Measurements from ENCODE around the gene P2RX4.

DNA sequence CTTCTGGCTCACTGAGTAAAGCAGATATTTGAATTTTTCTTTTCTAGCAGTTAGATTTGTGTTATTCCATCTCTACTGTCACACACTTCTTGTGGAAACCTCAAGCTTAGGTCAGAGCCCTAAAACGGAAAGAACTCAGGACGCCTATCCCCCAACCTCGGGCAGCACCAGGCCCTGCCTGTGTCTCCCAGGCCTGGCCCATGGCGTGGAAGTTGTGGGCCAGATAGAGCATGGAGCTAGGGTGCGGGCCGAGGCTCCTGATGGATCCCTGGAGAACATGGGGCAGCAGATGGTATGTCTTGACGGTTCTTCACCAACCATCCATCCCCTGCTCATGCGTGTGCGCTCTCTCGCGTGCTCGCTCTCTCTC is 20.6 kb downstream of the P2RX4 start:
- TF ChIP-seq POLR2A (IDR thresholded peaks at IDR 0.05): no peak
- TF ChIP-seq, protein P1, sequence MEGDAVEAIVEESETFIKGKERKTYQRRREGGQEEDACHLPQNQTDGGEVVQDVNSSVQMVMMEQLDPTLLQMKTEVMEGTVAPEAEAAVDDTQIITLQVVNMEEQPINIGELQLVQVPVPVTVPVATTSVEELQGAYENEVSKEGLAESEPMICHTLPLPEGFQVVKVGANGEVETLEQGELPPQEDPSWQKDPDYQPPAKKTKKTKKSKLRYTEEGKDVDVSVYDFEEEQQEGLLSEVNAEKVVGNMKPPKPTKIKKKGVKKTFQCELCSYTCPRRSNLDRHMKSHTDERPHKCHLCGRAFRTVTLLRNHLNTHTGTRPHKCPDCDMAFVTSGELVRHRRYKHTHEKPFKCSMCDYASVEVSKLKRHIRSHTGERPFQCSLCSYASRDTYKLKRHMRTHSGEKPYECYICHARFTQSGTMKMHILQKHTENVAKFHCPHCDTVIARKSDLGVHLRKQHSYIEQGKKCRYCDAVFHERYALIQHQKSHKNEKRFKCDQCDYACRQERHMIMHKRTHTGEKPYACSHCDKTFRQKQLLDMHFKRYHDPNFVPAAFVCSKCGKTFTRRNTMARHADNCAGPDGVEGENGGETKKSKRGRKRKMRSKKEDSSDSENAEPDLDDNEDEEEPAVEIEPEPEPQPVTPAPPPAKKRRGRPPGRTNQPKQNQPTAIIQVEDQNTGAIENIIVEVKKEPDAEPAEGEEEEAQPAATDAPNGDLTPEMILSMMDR (IDR thresholded peaks at IDR 0.05): peak in 2 of 6 experiments; percentile 4 to 13

Measured in adrenal gland (tissue), 5 donors.